ENCODE results near the gene S1PR5.
A peak's percentile ranks its signal among the peaks of the same experiment; 100 is the strongest.

Gene S1PR5

GRCh38 chr19:10478476-10478875 is 38.8 kb downstream of the S1PR5 start:
- Histone ChIP-seq H3K4me3 (ENCODE audit: insufficient read length, low read depth) (no peak overlapping the region), H3K9me3 (ENCODE audit: insufficient read depth, low read length) (no peaks in the 10 kb centered on the region), H3K9ac (ENCODE audit: insufficient read length, low read depth) (no peak overlapping the region), H3K36me3 (ENCODE audit: insufficient read depth, insufficient read length, low read length) (no peaks in the 10 kb centered on the region), H3K27me3 (ENCODE audit: insufficient read depth, insufficient read length) (peaks cover 10% of the 10 kb centered on the region), H3K4me1 (ENCODE audit: insufficient read depth, insufficient read length) (peaks cover 5% of the 10 kb centered on the region)
- TF ChIP-seq ZNF274 (IDR thresholded peaks at IDR 0.05; ENCODE audit: low read depth, low read length) (no peak), YY1 (IDR thresholded peaks at IDR 0.05; ENCODE audit: insufficient read depth, insufficient read length) (no peak), SUZ12 (IDR thresholded peaks at IDR 0.05; ENCODE audit: extremely low read depth, insufficient read depth, insufficient read length) (no peak)
- no peak for DNase-seq (ENCODE audit: low read depth, low spot score)

GRCh38 chr19:10474962-10475451 is 42.2 kb downstream of the S1PR5 start:
- Histone ChIP-seq H3K36me3 (ENCODE audit: insufficient read depth, insufficient read length, low read length) (no peaks in the 10 kb centered on the region), H3K4me1 (ENCODE audit: insufficient read depth, insufficient read length) (peaks cover 5% of the 10 kb centered on the region), H3K9me3 (ENCODE audit: insufficient read depth, low read length) (no peaks in the 10 kb centered on the region), H3K9ac (ENCODE audit: insufficient read length, low read depth) (no peak overlapping the region), H3K27me3 (ENCODE audit: insufficient read depth, insufficient read length) (peaks cover 10% of the 10 kb centered on the region), H3K4me3 (ENCODE audit: insufficient read length, low read depth) (no peak overlapping the region)
- DNase-seq (ENCODE audit: low read depth, low spot score), result no peak
- TF ChIP-seq YY1 (IDR thresholded peaks at IDR 0.05; ENCODE audit: insufficient read depth, insufficient read length), result no peak

GRCh38 chr19:10473192-10473591 is 44.1 kb downstream of the S1PR5 start:
- H3K4me1 ChIP-seq (ENCODE audit: insufficient read depth, insufficient read length), result peaks cover 9% of the 10 kb centered on the region
- no peaks in the 10 kb centered on the region for H3K27me3 ChIP-seq (ENCODE audit: insufficient read depth, insufficient read length)
- DNase-seq (ENCODE audit: low read depth, low spot score), result no peak
- peaks cover 3% of the 10 kb centered on the region for H3K36me3 ChIP-seq (ENCODE audit: insufficient read depth, insufficient read length, low read length)
- TF ChIP-seq ZNF274 (IDR thresholded peaks at IDR 0.05; ENCODE audit: low read depth, low read length) (no peak), SUZ12 (IDR thresholded peaks at IDR 0.05; ENCODE audit: extremely low read depth, insufficient read depth, insufficient read length) (no peak), YY1 (IDR thresholded peaks at IDR 0.05; ENCODE audit: insufficient read depth, insufficient read length) (no peak)
- H3K4me3 ChIP-seq (ENCODE audit: insufficient read length, low read depth), result no peak overlapping the region
- no peak overlapping the region for H3K9ac ChIP-seq (ENCODE audit: insufficient read length, low read depth)
- no peaks in the 10 kb centered on the region for H3K9me3 ChIP-seq (ENCODE audit: insufficient read depth, low read length)

- Histone ChIP-seq H3K36me3 (ENCODE audit: insufficient read depth, insufficient read length, low read length) (peaks cover 9% of the 10 kb centered on the region), H3K27me3 (ENCODE audit: insufficient read depth, insufficient read length) (no peaks in the 10 kb centered on the region), H3K9ac (ENCODE audit: insufficient read length, low read depth) (no peak overlapping the region), H3K9me3 (ENCODE audit: insufficient read depth, low read length) (no peaks in the 10 kb centered on the region), H3K4me3 (ENCODE audit: insufficient read length, low read depth) (no peak overlapping the region), H3K4me1 (ENCODE audit: insufficient read depth, insufficient read length) (peaks cover 9% of the 10 kb centered on the region)
- TF ChIP-seq ZNF274 (IDR thresholded peaks at IDR 0.05; ENCODE audit: low read depth, low read length), result no peak
- TF ChIP-seq SUZ12 (IDR thresholded peaks at IDR 0.05; ENCODE audit: extremely low read depth, insufficient read depth, insufficient read length), result no peak
- TF ChIP-seq YY1 (IDR thresholded peaks at IDR 0.05; ENCODE audit: insufficient read depth, insufficient read length), result no peak
- no peak for DNase-seq (ENCODE audit: low read depth, low spot score)
Measured at GRCh38 chr19:10471909-10472308, 45.3 kb downstream of the S1PR5 start.

GRCh38 chr19:10468133-10468532 is 49.1 kb downstream of the S1PR5 start:
- TF ChIP-seq YY1 (IDR thresholded peaks at IDR 0.05; ENCODE audit: insufficient read depth, insufficient read length) (no peak), ZNF274 (IDR thresholded peaks at IDR 0.05; ENCODE audit: low read depth, low read length) (no peak), SUZ12 (IDR thresholded peaks at IDR 0.05; ENCODE audit: extremely low read depth, insufficient read depth, insufficient read length) (no peak)
- Histone ChIP-seq H3K27me3 (ENCODE audit: insufficient read depth, insufficient read length) (no peaks in the 10 kb centered on the region), H3K36me3 (ENCODE audit: insufficient read depth, insufficient read length, low read length) (peaks cover 20% of the 10 kb centered on the region), H3K4me1 (ENCODE audit: insufficient read depth, insufficient read length) (peaks cover 9% of the 10 kb centered on the region), H3K9me3 (ENCODE audit: insufficient read depth, low read length) (no peaks in the 10 kb centered on the region), H3K9ac (ENCODE audit: insufficient read length, low read depth) (no peak overlapping the region), H3K4me3 (ENCODE audit: insufficient read length, low read depth) (no peak overlapping the region)
- no peak for DNase-seq (ENCODE audit: low read depth, low spot score)

- TF ChIP-seq SUZ12 (IDR thresholded peaks at IDR 0.05; ENCODE audit: extremely low read depth, insufficient read depth, insufficient read length) (no peak), YY1 (IDR thresholded peaks at IDR 0.05; ENCODE audit: insufficient read depth, insufficient read length) (no peak)
- DNase-seq (ENCODE audit: low read depth, low spot score), result no peak
- no peaks in the 10 kb centered on the region for H3K9me3 ChIP-seq (ENCODE audit: insufficient read depth, low read length)
- no peak overlapping the region for H3K4me3 ChIP-seq (ENCODE audit: insufficient read length, low read depth)
- peaks cover 9% of the 10 kb centered on the region for H3K4me1 ChIP-seq (ENCODE audit: insufficient read depth, insufficient read length)
- H3K9ac ChIP-seq (ENCODE audit: insufficient read length, low read depth), result peak overlapping the region; percentile 6
- H3K27me3 ChIP-seq (ENCODE audit: insufficient read depth, insufficient read length), result no peaks in the 10 kb centered on the region
- H3K36me3 ChIP-seq (ENCODE audit: insufficient read depth, insufficient read length, low read length), result peaks cover 20% of the 10 kb centered on the region
Measured at GRCh38 chr19:10467104-10467706, 50.0 kb downstream of the S1PR5 start.

GRCh38 chr19:10464456-10464855 is 52.8 kb downstream of the S1PR5 start:
- Histone ChIP-seq H3K36me3 (ENCODE audit: insufficient read depth, insufficient read length, low read length) (peaks cover 22% of the 10 kb centered on the region), H3K4me3 (ENCODE audit: insufficient read length, low read depth) (no peak overlapping the region), H3K9ac (ENCODE audit: insufficient read length, low read depth) (no peak overlapping the region), H3K27me3 (ENCODE audit: insufficient read depth, insufficient read length) (no peaks in the 10 kb centered on the region), H3K9me3 (ENCODE audit: insufficient read depth, low read length) (no peaks in the 10 kb centered on the region), H3K4me1 (ENCODE audit: insufficient read depth, insufficient read length) (peaks cover 7% of the 10 kb centered on the region)
- no peak for DNase-seq (ENCODE audit: low read depth, low spot score)
- TF ChIP-seq ZNF274 (IDR thresholded peaks at IDR 0.05; ENCODE audit: low read depth, low read length) (no peak), YY1 (IDR thresholded peaks at IDR 0.05; ENCODE audit: insufficient read depth, insufficient read length) (no peak), SUZ12 (IDR thresholded peaks at IDR 0.05; ENCODE audit: extremely low read depth, insufficient read depth, insufficient read length) (no peak)

Data from NT2/D1 (cell line).